ENCODE results near the gene SLC9A9.

Gene SLC9A9

GRCh38 chr3:143661677-143662076 is 186.6 kb downstream of the SLC9A9 start:
- no peak for ATAC-seq
- TF ChIP-seq, protein P1, sequence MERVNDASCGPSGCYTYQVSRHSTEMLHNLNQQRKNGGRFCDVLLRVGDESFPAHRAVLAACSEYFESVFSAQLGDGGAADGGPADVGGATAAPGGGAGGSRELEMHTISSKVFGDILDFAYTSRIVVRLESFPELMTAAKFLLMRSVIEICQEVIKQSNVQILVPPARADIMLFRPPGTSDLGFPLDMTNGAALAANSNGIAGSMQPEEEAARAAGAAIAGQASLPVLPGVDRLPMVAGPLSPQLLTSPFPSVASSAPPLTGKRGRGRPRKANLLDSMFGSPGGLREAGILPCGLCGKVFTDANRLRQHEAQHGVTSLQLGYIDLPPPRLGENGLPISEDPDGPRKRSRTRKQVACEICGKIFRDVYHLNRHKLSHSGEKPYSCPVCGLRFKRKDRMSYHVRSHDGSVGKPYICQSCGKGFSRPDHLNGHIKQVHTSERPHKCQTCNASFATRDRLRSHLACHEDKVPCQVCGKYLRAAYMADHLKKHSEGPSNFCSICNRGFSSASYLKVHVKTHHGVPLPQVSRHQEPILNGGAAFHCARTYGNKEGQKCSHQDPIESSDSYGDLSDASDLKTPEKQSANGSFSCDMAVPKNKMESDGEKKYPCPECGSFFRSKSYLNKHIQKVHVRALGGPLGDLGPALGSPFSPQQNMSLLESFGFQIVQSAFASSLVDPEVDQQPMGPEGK (CRISPR knock-in tag; IDR thresholded peaks at IDR 0.05; ENCODE audit: borderline replicate concordance): no peak
- TF ChIP-seq CSDC2 (CRISPR knock-in tag; IDR thresholded peaks at IDR 0.05): no peak

DNA sequence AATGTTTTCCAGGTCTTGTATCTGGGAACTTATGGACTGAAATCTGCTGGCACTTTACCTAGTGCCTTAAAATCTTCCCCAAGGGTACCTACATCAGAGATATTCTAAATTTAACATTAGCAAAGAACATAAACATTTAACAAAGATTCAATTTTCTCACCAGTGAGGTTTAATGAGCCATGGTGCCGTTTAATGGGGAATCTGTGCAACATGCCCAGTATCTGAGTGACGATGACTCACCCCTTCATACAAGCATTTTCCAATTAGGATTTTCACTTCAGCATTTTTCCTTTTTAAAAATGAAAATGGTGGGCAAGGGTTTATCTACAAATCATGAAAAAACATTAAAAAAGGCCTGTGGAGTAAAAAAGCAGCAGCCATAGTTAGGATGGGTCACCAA is 189.4 kb downstream of the SLC9A9 start:
- TF ChIP-seq BACH2 (CRISPR knock-in tag; IDR thresholded peaks at IDR 0.05; ENCODE audit: borderline replicate concordance) (no peak), ISL1 (CRISPR knock-in tag; IDR thresholded peaks at IDR 0.05) (no peak), TCF4 (CRISPR knock-in tag; IDR thresholded peaks at IDR 0.05; ENCODE audit: borderline replicate concordance) (no peak), SNAI2 (CRISPR knock-in tag; IDR thresholded peaks at IDR 0.05) (no peak), ESRRG (CRISPR knock-in tag; IDR thresholded peaks at IDR 0.05) (no peak), POU6F1 (CRISPR knock-in tag; IDR thresholded peaks at IDR 0.05; ENCODE audit: borderline replicate concordance, low read depth) (no peak), PPARA (CRISPR knock-in tag; IDR thresholded peaks at IDR 0.05; ENCODE audit: borderline replicate concordance) (no peak), ZFP3 (CRISPR knock-in tag; IDR thresholded peaks at IDR 0.05) (no peak), GLIS3 (CRISPR knock-in tag; IDR thresholded peaks at IDR 0.05) (no peak), OSR1 (CRISPR knock-in tag; IDR thresholded peaks at IDR 0.05) (no peak), ZNF70 (CRISPR knock-in tag; IDR thresholded peaks at IDR 0.05) (no peak), ZNF8 (CRISPR knock-in tag; IDR thresholded peaks at IDR 0.05) (no peak), ZC3H10 (CRISPR knock-in tag; IDR thresholded peaks at IDR 0.05) (no peak), TOX (CRISPR knock-in tag; IDR thresholded peaks at IDR 0.05; ENCODE audit: borderline replicate concordance) (no peak), ZFP30 (CRISPR knock-in tag; IDR thresholded peaks at IDR 0.05) (no peak)
- TF ChIP-seq, protein P1 (CRISPR knock-in tag; IDR thresholded peaks at IDR 0.05; ENCODE audit: borderline replicate concordance): no peak
- TF ChIP-seq, protein P2, sequence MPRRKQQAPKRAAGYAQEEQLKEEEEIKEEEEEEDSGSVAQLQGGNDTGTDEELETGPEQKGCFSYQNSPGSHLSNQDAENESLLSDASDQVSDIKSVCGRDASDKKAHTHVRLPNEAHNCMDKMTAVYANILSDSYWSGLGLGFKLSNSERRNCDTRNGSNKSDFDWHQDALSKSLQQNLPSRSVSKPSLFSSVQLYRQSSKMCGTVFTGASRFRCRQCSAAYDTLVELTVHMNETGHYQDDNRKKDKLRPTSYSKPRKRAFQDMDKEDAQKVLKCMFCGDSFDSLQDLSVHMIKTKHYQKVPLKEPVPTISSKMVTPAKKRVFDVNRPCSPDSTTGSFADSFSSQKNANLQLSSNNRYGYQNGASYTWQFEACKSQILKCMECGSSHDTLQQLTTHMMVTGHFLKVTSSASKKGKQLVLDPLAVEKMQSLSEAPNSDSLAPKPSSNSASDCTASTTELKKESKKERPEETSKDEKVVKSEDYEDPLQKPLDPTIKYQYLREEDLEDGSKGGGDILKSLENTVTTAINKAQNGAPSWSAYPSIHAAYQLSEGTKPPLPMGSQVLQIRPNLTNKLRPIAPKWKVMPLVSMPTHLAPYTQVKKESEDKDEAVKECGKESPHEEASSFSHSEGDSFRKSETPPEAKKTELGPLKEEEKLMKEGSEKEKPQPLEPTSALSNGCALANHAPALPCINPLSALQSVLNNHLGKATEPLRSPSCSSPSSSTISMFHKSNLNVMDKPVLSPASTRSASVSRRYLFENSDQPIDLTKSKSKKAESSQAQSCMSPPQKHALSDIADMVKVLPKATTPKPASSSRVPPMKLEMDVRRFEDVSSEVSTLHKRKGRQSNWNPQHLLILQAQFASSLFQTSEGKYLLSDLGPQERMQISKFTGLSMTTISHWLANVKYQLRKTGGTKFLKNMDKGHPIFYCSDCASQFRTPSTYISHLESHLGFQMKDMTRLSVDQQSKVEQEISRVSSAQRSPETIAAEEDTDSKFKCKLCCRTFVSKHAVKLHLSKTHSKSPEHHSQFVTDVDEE (CRISPR knock-in tag; IDR thresholded peaks at IDR 0.05): no peak
- TF ChIP-seq, protein P3, sequence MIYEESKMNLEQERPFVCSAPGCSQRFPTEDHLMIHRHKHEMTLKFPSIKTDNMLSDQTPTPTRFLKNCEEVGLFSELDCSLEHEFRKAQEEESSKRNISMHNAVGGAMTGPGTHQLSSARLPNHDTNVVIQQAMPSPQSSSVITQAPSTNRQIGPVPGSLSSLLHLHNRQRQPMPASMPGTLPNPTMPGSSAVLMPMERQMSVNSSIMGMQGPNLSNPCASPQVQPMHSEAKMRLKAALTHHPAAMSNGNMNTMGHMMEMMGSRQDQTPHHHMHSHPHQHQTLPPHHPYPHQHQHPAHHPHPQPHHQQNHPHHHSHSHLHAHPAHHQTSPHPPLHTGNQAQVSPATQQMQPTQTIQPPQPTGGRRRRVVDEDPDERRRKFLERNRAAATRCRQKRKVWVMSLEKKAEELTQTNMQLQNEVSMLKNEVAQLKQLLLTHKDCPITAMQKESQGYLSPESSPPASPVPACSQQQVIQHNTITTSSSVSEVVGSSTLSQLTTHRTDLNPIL (CRISPR knock-in tag; IDR thresholded peaks at IDR 0.05; ENCODE audit: low read depth): no peak
- TF ChIP-seq, protein P4, sequence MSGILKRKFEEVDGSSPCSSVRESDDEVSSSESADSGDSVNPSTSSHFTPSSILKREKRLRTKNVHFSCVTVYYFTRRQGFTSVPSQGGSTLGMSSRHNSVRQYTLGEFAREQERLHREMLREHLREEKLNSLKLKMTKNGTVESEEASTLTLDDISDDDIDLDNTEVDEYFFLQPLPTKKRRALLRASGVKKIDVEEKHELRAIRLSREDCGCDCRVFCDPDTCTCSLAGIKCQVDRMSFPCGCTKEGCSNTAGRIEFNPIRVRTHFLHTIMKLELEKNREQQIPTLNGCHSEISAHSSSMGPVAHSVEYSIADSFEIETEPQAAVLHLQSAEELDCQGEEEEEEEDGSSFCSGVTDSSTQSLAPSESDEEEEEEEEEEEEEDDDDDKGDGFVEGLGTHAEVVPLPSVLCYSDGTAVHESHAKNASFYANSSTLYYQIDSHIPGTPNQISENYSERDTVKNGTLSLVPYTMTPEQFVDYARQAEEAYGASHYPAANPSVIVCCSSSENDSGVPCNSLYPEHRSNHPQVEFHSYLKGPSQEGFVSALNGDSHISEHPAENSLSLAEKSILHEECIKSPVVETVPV (CRISPR knock-in tag; IDR thresholded peaks at IDR 0.05): no peak
- no peak for ATAC-seq

- no peak for ATAC-seq
- TF ChIP-seq, protein P2 (CRISPR knock-in tag; IDR thresholded peaks at IDR 0.05): no peak
- TF ChIP-seq ZNF565 (CRISPR knock-in tag; conservative IDR thresholded peaks at IDR 0.05; ENCODE audit: low read depth) (no peak), ZFP3 (CRISPR knock-in tag; IDR thresholded peaks at IDR 0.05) (no peak), ZNF8 (CRISPR knock-in tag; IDR thresholded peaks at IDR 0.05) (no peak), GLIS3 (CRISPR knock-in tag; IDR thresholded peaks at IDR 0.05) (no peak), TCF4 (CRISPR knock-in tag; IDR thresholded peaks at IDR 0.05; ENCODE audit: borderline replicate concordance) (no peak), CSDC2 (CRISPR knock-in tag; IDR thresholded peaks at IDR 0.05) (no peak)
- TF ChIP-seq, protein P4 (CRISPR knock-in tag; IDR thresholded peaks at IDR 0.05): no peak
These were observed 190.2 kb downstream of the SLC9A9 start for GRCh38 chr3:143658116-143658515.
